Duodenal mucosa (tissue), 2 donors: ENCODE measurements around the gene GRID1.

Source experiments
- H3K27ac ChIP-seq: one replicate; pipeline ENCODE4 v1.7.0; 2013; ENCODE audit warnings: low read depth, low read length
- H3K27me3 ChIP-seq, 2 donors: one replicate each; pipeline ENCODE4 v1.7.0; 2013; ENCODE audit warnings: low read length in 2 of 2, control low read depth in 1 of 2; ENCODE audit not compliant: insufficient read depth in 2 of 2, control insufficient read depth in 1 of 2
- H3K36me3 ChIP-seq, 2 donors: one replicate each; pipeline ENCODE4 v1.7.0; 2013; ENCODE audit warnings: low read length in 2 of 2, control low read depth in 1 of 2; ENCODE audit not compliant: insufficient read depth in 2 of 2, control insufficient read depth in 1 of 2
- H3K4me1 ChIP-seq, 2 donors: one replicate each; pipeline ENCODE4 v1.7.0; 2013; ENCODE audit warnings: low read length in 2 of 2, control low read depth in 1 of 2; ENCODE audit not compliant: insufficient read depth in 2 of 2, control insufficient read depth in 1 of 2
- H3K4me3 ChIP-seq, 2 donors: one replicate each; pipeline ENCODE4 v1.7.0; 2013; ENCODE audit warnings: low read length in 2 of 2, low read depth in 1 of 2
- H3K9ac ChIP-seq, 2 donors: one replicate each; pipeline ENCODE4 v1.7.0; 2013; ENCODE audit warnings: low read length in 2 of 2, low read depth in 1 of 2
- H3K9me3 ChIP-seq, 2 donors: one replicate each; pipeline ENCODE4 v1.7.0; 2013; ENCODE audit warnings: low read length in 2 of 2, control low read depth in 1 of 2; ENCODE audit not compliant: control insufficient read depth in 1 of 2

GRID1 gene

GRCh38 chr10:86130737-86131475, 235.7 kb downstream of the GRID1 start:
- Histone ChIP-seq H3K36me3 (no peaks in the 10 kb centered on the region), H3K27ac (no peak overlapping the region), H3K9me3 (no peaks in the 10 kb centered on the region), H3K27me3 (no peaks in the 10 kb centered on the region), H3K4me1 (no peaks in the 10 kb centered on the region), H3K9ac (no peak overlapping the region), H3K4me3 (no peak overlapping the region)

GRCh38 chr10:86130041-86130440, 236.6 kb downstream of the GRID1 start:
- Histone ChIP-seq H3K27me3 (no peaks in the 10 kb centered on the region), H3K4me3 (no peak overlapping the region), H3K4me1 (no peaks in the 10 kb centered on the region), H3K27ac (no peak overlapping the region), H3K36me3 (no peaks in the 10 kb centered on the region), H3K9me3 (no peaks in the 10 kb centered on the region), H3K9ac (no peak overlapping the region)

GRCh38 chr10:86128360-86128759, 238.2 kb downstream of the GRID1 start:
- Histone ChIP-seq H3K9me3 (no peaks in the 10 kb centered on the region), H3K4me1 (no peaks in the 10 kb centered on the region), H3K4me3 (no peak overlapping the region), H3K9ac (no peak overlapping the region), H3K27me3 (no peaks in the 10 kb centered on the region), H3K36me3 (no peaks in the 10 kb centered on the region), H3K27ac (no peak overlapping the region)

- Histone ChIP-seq H3K9ac (no peak overlapping the region), H3K4me1 (no peaks in the 10 kb centered on the region), H3K9me3 (no peaks in the 10 kb centered on the region), H3K27me3 (peaks cover 0 to under 1% of the 10 kb centered on the region in 2 donors), H3K36me3 (no peaks in the 10 kb centered on the region), H3K4me3 (no peak overlapping the region), H3K27ac (no peak overlapping the region)
These were observed 239.2 kb downstream of the GRID1 start for GRCh38 chr10:86127274-86127819.

GRCh38 chr10:86124734-86125133, 241.9 kb downstream of the GRID1 start:
- Histone ChIP-seq H3K4me1 (no peaks in the 10 kb centered on the region), H3K27me3 (peaks cover 0 to 4% of the 10 kb centered on the region in 2 donors), H3K9me3 (no peaks in the 10 kb centered on the region), H3K4me3 (no peak overlapping the region), H3K36me3 (no peaks in the 10 kb centered on the region), H3K27ac (no peak overlapping the region), H3K9ac (no peak overlapping the region)

- peaks cover 0 to 4% of the 10 kb centered on the region in 2 donors for H3K27me3 ChIP-seq
- no peaks in the 10 kb centered on the region for H3K4me1 ChIP-seq
- H3K9ac ChIP-seq: no peak overlapping the region
- no peaks in the 10 kb centered on the region for H3K9me3 ChIP-seq
- no peaks in the 10 kb centered on the region for H3K36me3 ChIP-seq
- H3K4me3 ChIP-seq: no peak overlapping the region
- H3K27ac ChIP-seq: no peak overlapping the region
These were observed 242.9 kb downstream of the GRID1 start for GRCh38 chr10:86123715-86124114.

GRCh38 chr10:86123304-86123703, 243.3 kb downstream of the GRID1 start:
- H3K4me3 ChIP-seq: no peak overlapping the region
- no peaks in the 10 kb centered on the region for H3K9me3 ChIP-seq
- no peak overlapping the region for H3K9ac ChIP-seq
- H3K36me3 ChIP-seq: no peaks in the 10 kb centered on the region
- H3K27me3 ChIP-seq: peaks cover 0 to 4% of the 10 kb centered on the region in 2 donors
- H3K27ac ChIP-seq: no peak overlapping the region
- H3K4me1 ChIP-seq: no peaks in the 10 kb centered on the region

GRCh38 chr10:86122646-86123045, 243.9 kb downstream of the GRID1 start:
- H3K9me3 ChIP-seq: no peaks in the 10 kb centered on the region
- no peaks in the 10 kb centered on the region for H3K4me1 ChIP-seq

GRCh38 chr10:86121200-86121599, 245.4 kb downstream of the GRID1 start:
- Histone ChIP-seq H3K4me1 (no peaks in the 10 kb centered on the region), H3K9ac (no peak overlapping the region), H3K36me3 (no peaks in the 10 kb centered on the region), H3K9me3 (no peaks in the 10 kb centered on the region), H3K4me3 (no peak overlapping the region), H3K27me3 (peaks cover 0 to 4% of the 10 kb centered on the region in 2 donors), H3K27ac (no peak overlapping the region)

More at GRCh38 chr10:86122646-86123045, 243.9 kb downstream of the GRID1 start:
- Histone ChIP-seq H3K4me3 (no peak overlapping the region), H3K27me3 (peaks cover 0 to 4% of the 10 kb centered on the region in 2 donors), H3K9ac (no peak overlapping the region), H3K36me3 (no peaks in the 10 kb centered on the region), H3K27ac (no peak overlapping the region)

- Histone ChIP-seq H3K36me3 (no peaks in the 10 kb centered on the region), H3K9ac (no peak overlapping the region), H3K4me3 (no peak overlapping the region), H3K27me3 (peaks cover 0 to 4% of the 10 kb centered on the region in 2 donors), H3K9me3 (no peaks in the 10 kb centered on the region), H3K4me1 (no peaks in the 10 kb centered on the region), H3K27ac (no peak overlapping the region)
These were observed 249.5 kb downstream of the GRID1 start for GRCh38 chr10:86117051-86117450.
